ENCODE results near the gene ESYT2. TPM values are rescaled to one million over a fixed set of nuclear protein-coding genes. Genes with fewer than 3 reads are reported as not detected.
A peak's percentile ranks its signal among the peaks of the same experiment; 100 is the strongest.

Gene ESYT2
- total RNA-seq, 1 experiment from 2014 or later: 78.6 TPM

DNA sequence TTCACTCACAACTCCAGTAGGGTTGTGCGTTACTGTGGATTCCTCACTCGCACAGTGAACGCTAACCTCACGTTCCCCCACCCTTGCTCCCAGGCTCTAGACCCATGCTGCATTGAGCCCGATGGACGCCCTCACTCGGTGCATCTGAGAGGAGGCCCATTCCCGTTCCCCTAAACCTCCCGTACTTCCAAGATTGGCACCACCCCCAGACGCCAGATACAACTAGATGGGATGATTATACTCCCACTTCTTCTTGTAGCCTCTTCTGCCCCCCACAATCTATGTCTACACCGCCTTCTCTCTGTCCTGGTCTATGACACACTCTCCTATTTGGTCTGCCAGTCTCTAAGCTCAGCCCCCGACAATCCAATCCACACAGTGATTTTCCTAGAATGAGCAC, 67.4 kb downstream of the ESYT2 start:
- ChIA-PET CTCF (no interaction called here), POLR2A (interaction anchor here (1.2 kb wide), 1 partner anchor 9 kb away, joined by 4 read pairs; no protein-coding TSS in a partner anchor)
- BruUV-seq (replicated peaks): no TSS peak
- peaks cover 92% of the 10 kb centered on the region for H3K36me3 Mint-ChIP-seq (ENCODE audit: insufficient read depth, unreplicated experiment)
- no peaks in the 10 kb centered on the region for H3K4me1 Mint-ChIP-seq (ENCODE audit: insufficient read depth, unreplicated experiment)
- H3K9me3 Mint-ChIP-seq (ENCODE audit: unreplicated experiment): no peaks in the 10 kb centered on the region
- intact Hi-C loops (cut with micrococcal nuclease): no loop called here
- H3K27ac Mint-ChIP-seq (ENCODE audit: low read depth, unreplicated experiment): no peak overlapping the region
- H3K27me3 Mint-ChIP-seq (ENCODE audit: insufficient read depth, unreplicated experiment): no peaks in the 10 kb centered on the region
- no peak overlapping the region for H3K4me3 Mint-ChIP-seq (ENCODE audit: unreplicated experiment)
- TF ChIP-seq, protein P1, sequence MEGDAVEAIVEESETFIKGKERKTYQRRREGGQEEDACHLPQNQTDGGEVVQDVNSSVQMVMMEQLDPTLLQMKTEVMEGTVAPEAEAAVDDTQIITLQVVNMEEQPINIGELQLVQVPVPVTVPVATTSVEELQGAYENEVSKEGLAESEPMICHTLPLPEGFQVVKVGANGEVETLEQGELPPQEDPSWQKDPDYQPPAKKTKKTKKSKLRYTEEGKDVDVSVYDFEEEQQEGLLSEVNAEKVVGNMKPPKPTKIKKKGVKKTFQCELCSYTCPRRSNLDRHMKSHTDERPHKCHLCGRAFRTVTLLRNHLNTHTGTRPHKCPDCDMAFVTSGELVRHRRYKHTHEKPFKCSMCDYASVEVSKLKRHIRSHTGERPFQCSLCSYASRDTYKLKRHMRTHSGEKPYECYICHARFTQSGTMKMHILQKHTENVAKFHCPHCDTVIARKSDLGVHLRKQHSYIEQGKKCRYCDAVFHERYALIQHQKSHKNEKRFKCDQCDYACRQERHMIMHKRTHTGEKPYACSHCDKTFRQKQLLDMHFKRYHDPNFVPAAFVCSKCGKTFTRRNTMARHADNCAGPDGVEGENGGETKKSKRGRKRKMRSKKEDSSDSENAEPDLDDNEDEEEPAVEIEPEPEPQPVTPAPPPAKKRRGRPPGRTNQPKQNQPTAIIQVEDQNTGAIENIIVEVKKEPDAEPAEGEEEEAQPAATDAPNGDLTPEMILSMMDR (IDR thresholded peaks at IDR 0.05; ENCODE audit: unreplicated experiment): no peak
- DNase-seq (ENCODE audit: unreplicated experiment): no peak

DNA sequence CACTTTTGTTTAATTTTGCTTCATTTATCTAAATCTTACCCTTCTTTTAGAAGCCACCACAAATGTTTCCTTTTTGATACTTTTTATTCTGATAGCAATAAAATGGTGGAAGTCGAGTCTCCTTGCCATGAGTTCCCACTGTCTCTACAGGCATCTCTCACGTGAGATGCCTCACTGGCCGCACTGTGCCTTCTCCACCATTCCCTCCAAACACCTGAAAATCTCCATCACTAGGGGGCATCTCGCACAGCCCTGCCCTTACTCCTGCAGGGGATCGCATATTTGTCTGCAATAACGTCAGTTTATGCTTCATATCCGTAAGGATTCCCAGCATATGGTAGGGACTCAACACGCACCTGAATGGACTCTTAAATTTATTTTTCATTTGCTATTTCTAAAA, 68.4 kb downstream of the ESYT2 start:
- CTCF ChIA-PET: interaction anchor here (0.7 kb wide), 1 partner anchor 124 kb away, joined by 3 read pairs; no protein-coding TSS in a partner anchor

DNA sequence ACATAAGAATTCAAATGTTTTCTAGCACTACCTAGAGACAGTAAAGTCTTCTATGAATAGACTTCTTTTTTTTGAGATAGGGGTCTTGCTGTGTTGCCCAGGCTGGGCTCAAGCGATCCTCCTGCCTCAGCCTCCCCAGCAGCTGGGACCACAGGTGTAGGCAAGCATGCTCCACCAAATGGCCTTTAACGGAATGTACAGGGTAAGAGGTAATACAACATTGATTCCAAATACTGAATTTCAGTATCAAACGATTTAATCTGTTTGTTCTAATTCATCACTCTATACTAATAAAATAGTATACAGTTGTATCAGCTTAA, 68.9 kb downstream of the ESYT2 start:
- intact Hi-C loops (cut with micrococcal nuclease): no loop called here
- Mint-ChIP-seq H3K27ac (ENCODE audit: low read depth, unreplicated experiment) (no peak overlapping the region), H3K4me3 (ENCODE audit: unreplicated experiment) (no peak overlapping the region), H3K27me3 (ENCODE audit: insufficient read depth, unreplicated experiment) (no peaks in the 10 kb centered on the region), H3K4me1 (ENCODE audit: insufficient read depth, unreplicated experiment) (no peaks in the 10 kb centered on the region), H3K36me3 (ENCODE audit: insufficient read depth, unreplicated experiment) (peaks cover 95% of the 10 kb centered on the region), H3K9me3 (ENCODE audit: unreplicated experiment) (no peaks in the 10 kb centered on the region)
- BruUV-seq (replicated peaks): no TSS peak
- ChIA-PET CTCF (interaction anchor here (0.7 to 1.0 kb wide), 2 partner anchors 54 to 124 kb away, joined by 3 read pairs; no protein-coding TSS in a partner anchor), POLR2A (interaction anchor here (1.0 kb wide), 1 partner anchor 98 kb away, joined by 4 read pairs; no protein-coding TSS in a partner anchor)
- TF ChIP-seq, protein P1 (IDR thresholded peaks at IDR 0.05; ENCODE audit: unreplicated experiment): no peak
- DNase-seq (ENCODE audit: unreplicated experiment): no peak

More for the DNA sequence above, 68.4 kb downstream of the ESYT2 start:
- POLR2A ChIA-PET: no interaction called here
- no peaks in the 10 kb centered on the region for H3K27me3 Mint-ChIP-seq (ENCODE audit: insufficient read depth, unreplicated experiment)
- H3K4me1 Mint-ChIP-seq (ENCODE audit: insufficient read depth, unreplicated experiment): no peaks in the 10 kb centered on the region
- intact Hi-C loops (cut with micrococcal nuclease): no loop called here
- DNase-seq (ENCODE audit: unreplicated experiment): peak; percentile 13
- no peak overlapping the region for H3K4me3 Mint-ChIP-seq (ENCODE audit: unreplicated experiment)
- H3K27ac Mint-ChIP-seq (ENCODE audit: low read depth, unreplicated experiment): no peak overlapping the region
- H3K36me3 Mint-ChIP-seq (ENCODE audit: insufficient read depth, unreplicated experiment): peaks cover 92% of the 10 kb centered on the region
- no peaks in the 10 kb centered on the region for H3K9me3 Mint-ChIP-seq (ENCODE audit: unreplicated experiment)
- no TSS peak for BruUV-seq (replicated peaks)
- TF ChIP-seq, protein P1 (IDR thresholded peaks at IDR 0.05; ENCODE audit: unreplicated experiment): no peak

DNA sequence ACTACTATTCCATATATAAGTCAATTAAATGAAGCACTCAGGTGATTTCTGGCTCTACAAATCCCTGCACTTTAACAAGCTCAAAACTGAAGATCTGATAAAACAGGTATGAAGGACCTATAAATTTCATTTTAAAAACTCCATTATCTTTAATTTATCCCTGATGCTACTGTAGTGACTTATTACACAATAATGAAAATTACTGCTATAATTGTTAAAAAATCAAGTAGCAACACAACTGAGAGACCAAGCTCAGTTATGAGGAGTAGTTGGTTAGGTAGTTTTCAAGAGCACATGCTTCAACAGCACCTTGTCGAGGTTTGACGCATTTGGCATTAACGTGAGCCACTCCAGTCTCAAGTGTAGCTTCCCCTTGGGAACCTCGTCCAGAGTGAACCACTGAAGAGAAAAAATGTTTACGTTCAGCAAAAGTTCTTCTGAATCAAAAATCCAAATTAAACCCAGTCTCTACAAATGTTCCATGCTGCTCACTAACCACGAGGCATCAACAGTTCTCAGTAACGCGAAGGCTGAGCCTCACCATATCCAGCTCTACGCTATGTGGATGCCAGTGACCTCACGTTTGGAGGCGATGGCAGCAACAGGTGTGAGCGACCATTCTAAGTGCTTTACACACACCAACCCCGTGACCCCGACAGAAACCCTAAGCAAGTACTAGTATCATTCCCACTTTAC, 69.4 kb downstream of the ESYT2 start:
- Mint-ChIP-seq H3K4me3 (ENCODE audit: unreplicated experiment) (no peak overlapping the region), H3K27ac (ENCODE audit: low read depth, unreplicated experiment) (no peak overlapping the region), H3K27me3 (ENCODE audit: insufficient read depth, unreplicated experiment) (no peaks in the 10 kb centered on the region), H3K4me1 (ENCODE audit: insufficient read depth, unreplicated experiment) (no peaks in the 10 kb centered on the region), H3K36me3 (ENCODE audit: insufficient read depth, unreplicated experiment) (peaks cover 95% of the 10 kb centered on the region), H3K9me3 (ENCODE audit: unreplicated experiment) (no peaks in the 10 kb centered on the region)
- TF ChIP-seq, protein P1 (IDR thresholded peaks at IDR 0.05; ENCODE audit: unreplicated experiment): no peak
- ChIA-PET POLR2A (interaction anchor here (0.6 to 1.0 kb wide), 3 partner anchors 9 to 99 kb away, joined by 3 to 4 read pairs (median 4); partner anchors contain the start of gene ESYT2), CTCF (interaction anchor here (0.6 to 1.0 kb wide), 3 partner anchors 11 to 125 kb away, joined by 3 read pairs; no protein-coding TSS in a partner anchor)
- no peak for DNase-seq (ENCODE audit: unreplicated experiment)
- intact Hi-C loops (cut with micrococcal nuclease): no loop called here
- BruUV-seq (replicated peaks): no TSS peak

All from MCF 10A (cell line).